Left ventricle myocardium inferior (tissue), 1 donor: ENCODE results near the gene ZDHHC12. TPM values are rescaled to one million over a fixed set of nuclear protein-coding genes. Genes with fewer than 3 reads are reported as not detected.

Source experiments
- DNase-seq: peaks from one replicate; pipeline ENCODE4 v3.0.0-alpha.2; 2020
- H3K27ac ChIP-seq: fragments of 200-600 bp; replicated peaks from 2 replicates; pipeline ENCODE4 v1.8.0; 2021
- H3K27me3 ChIP-seq: fragments of 200-600 bp; 2 replicates; pipeline ENCODE4 v1.8.0; 2021; ENCODE audit warnings: low read depth
- H3K36me3 ChIP-seq: fragments of 200-600 bp; 2 replicates; pipeline ENCODE4 v1.8.0; 2021
- H3K4me1 ChIP-seq: fragments of 200-600 bp; 2 replicates; pipeline ENCODE4 v1.8.0; 2021
- H3K4me3 ChIP-seq: fragments of 200-600 bp; 2 replicates; pipeline ENCODE4 v1.8.0; 2021; ENCODE audit warnings: mild to moderate bottlenecking, moderate library complexity
- H3K9me3 ChIP-seq: fragments of 200-600 bp; replicated peaks from 2 replicates; pipeline ENCODE4 v1.8.0; 2021
- CTCF ChIP-seq: fragments of 200-600 bp; IDR thresholded peaks from 2 replicates; pipeline ENCODE4 v1.8.0; 2021; ENCODE audit warnings: antibody characterized with exemption, mild to moderate bottlenecking, borderline replicate concordance
- intact Hi-C: fragments of 100-400 bp; cut with micrococcal nuclease; formaldehyde crosslinking; loops from one replicate; pipeline ENCODE4 v1.11.0; 2022
- total RNA-seq: library from RNA; stranded (reverse); fragmentation: NEBNext Ultra II Directional; extraction: Animal tissue kit (Norgen Biotek cat#: 25700); gene quantifications from one replicate; pipeline ENCODE4 v1.2.1, GENCODE V29; 2021
- donor health status: DM: no; HTN: yes; CAD: no; lungs with severe emphysema.

The ZDHHC12 gene
- total RNA-seq, 1 donor from 2014 or later = 6.3 TPM

- no peak for DNase-seq
- intact Hi-C loops = no loop called here
- Histone ChIP-seq H3K36me3 (no peaks in the 10 kb centered on the region), H3K9me3 (no peaks in the 10 kb centered on the region), H3K27me3 (no peaks in the 10 kb centered on the region), H3K27ac (peak overlapping the region; percentile 4), H3K4me1 (peaks cover 42% of the 10 kb centered on the region), H3K4me3 (no peak overlapping the region)
- no peak for TF ChIP-seq CTCF
Measured at GRCh38 chr9:128685636-128686489, 38.1 kb downstream of the ZDHHC12 start.

GRCh38 chr9:128684325-128685199 lies 39.4 kb downstream of the ZDHHC12 start:
- peak overlapping the region; percentile 77 for H3K27ac ChIP-seq
- H3K4me3 ChIP-seq = peak overlapping the region; percentile 72
- intact Hi-C loops = no loop called here
- H3K36me3 ChIP-seq = no peaks in the 10 kb centered on the region
- no peaks in the 10 kb centered on the region for H3K9me3 ChIP-seq
- peak; percentile 71 for DNase-seq
- no peak for TF ChIP-seq CTCF
- H3K27me3 ChIP-seq = no peaks in the 10 kb centered on the region
- peaks cover 33% of the 10 kb centered on the region for H3K4me1 ChIP-seq

- TF ChIP-seq CTCF = no peak
- DNase-seq = no peak
- Histone ChIP-seq H3K4me3 (peak overlapping the region; percentile 72), H3K27ac (peak overlapping the region; percentile 77), H3K36me3 (no peaks in the 10 kb centered on the region), H3K4me1 (peaks cover 33% of the 10 kb centered on the region), H3K27me3 (no peaks in the 10 kb centered on the region), H3K9me3 (no peaks in the 10 kb centered on the region)
- intact Hi-C loops = no loop called here
Measured at GRCh38 chr9:128684065-128684324, 39.9 kb downstream of the ZDHHC12 start.

GRCh38 chr9:128683340-128684064 lies 40.4 kb downstream of the ZDHHC12 start:
- peak; percentile 41 for DNase-seq
- no peak for TF ChIP-seq CTCF
- H3K27ac ChIP-seq = peak overlapping the region; percentile 77
- intact Hi-C loops = no loop called here
- H3K4me1 ChIP-seq = peaks cover 31% of the 10 kb centered on the region
- no peaks in the 10 kb centered on the region for H3K9me3 ChIP-seq
- H3K27me3 ChIP-seq = no peaks in the 10 kb centered on the region
- no peaks in the 10 kb centered on the region for H3K36me3 ChIP-seq
- peak overlapping the region; percentile 72 for H3K4me3 ChIP-seq

- no peak for DNase-seq
- no peaks in the 10 kb centered on the region for H3K9me3 ChIP-seq
- intact Hi-C loops = no loop called here
Measured at GRCh38 chr9:128677794-128678193, 46.1 kb downstream of the ZDHHC12 start.

More at GRCh38 chr9:128677794-128678193, 46.1 kb downstream of the ZDHHC12 start:
- Histone ChIP-seq H3K27ac (no peak overlapping the region), H3K36me3 (no peaks in the 10 kb centered on the region), H3K27me3 (no peaks in the 10 kb centered on the region), H3K4me1 (no peaks in the 10 kb centered on the region), H3K4me3 (no peak overlapping the region)
- TF ChIP-seq CTCF = no peak
